Measurements from ENCODE around the gene SLC43A2. TPM values are rescaled to one million over a fixed set of nuclear protein-coding genes. Genes with fewer than 3 reads are reported as not detected.

The SLC43A2 gene
- total RNA-seq, 1 donor from 2014 or later, result 2.4 TPM

- Histone ChIP-seq H3K36me3 (ENCODE audit: control insufficient read depth, insufficient read depth, low read length) (no peaks in the 10 kb centered on the region), H3K4me3 (ENCODE audit: low read depth, low read length) (no peak overlapping the region), H3K27me3 (ENCODE audit: control insufficient read depth, insufficient read depth, low read length) (no peaks in the 10 kb centered on the region)
- no peak for FAIRE-seq
- no peak for TF ChIP-seq CTCF (IDR thresholded peaks at IDR 0.05; ENCODE audit: insufficient read depth, low read length, severe bottlenecking)
- DNase-seq (ENCODE audit: low read depth), result no peak
These were observed 10.1 kb upstream of the SLC43A2 start for GRCh38 chr17:1638624-1639300.

- Histone ChIP-seq H3K4me3 (ENCODE audit: low read depth, low read length) (no peak overlapping the region), H3K36me3 (ENCODE audit: control insufficient read depth, insufficient read depth, low read length) (no peaks in the 10 kb centered on the region), H3K27me3 (ENCODE audit: control insufficient read depth, insufficient read depth, low read length) (no peaks in the 10 kb centered on the region)
- FAIRE-seq, result no peak
- no peak for TF ChIP-seq CTCF (IDR thresholded peaks at IDR 0.05; ENCODE audit: insufficient read depth, low read length, severe bottlenecking)
- no peak for DNase-seq (ENCODE audit: low read depth)
These were observed 9.5 kb upstream of the SLC43A2 start for GRCh38 chr17:1638171-1638590.

- H3K27me3 ChIP-seq (ENCODE audit: control insufficient read depth, insufficient read depth, low read length), result no peaks in the 10 kb centered on the region
- TF ChIP-seq CTCF (IDR thresholded peaks at IDR 0.05; ENCODE audit: insufficient read depth, low read length, severe bottlenecking), result no peak
- FAIRE-seq, result no peak
- DNase-seq (ENCODE audit: low read depth), result no peak
- no peak overlapping the region for H3K4me3 ChIP-seq (ENCODE audit: low read depth, low read length)
- no peaks in the 10 kb centered on the region for H3K36me3 ChIP-seq (ENCODE audit: control insufficient read depth, insufficient read depth, low read length)
These were observed 8.2 kb upstream of the SLC43A2 start for GRCh38 chr17:1636732-1637285.

- FAIRE-seq, result no peak
- no peaks in the 10 kb centered on the region for H3K36me3 ChIP-seq (ENCODE audit: control insufficient read depth, insufficient read depth, low read length)
- H3K4me3 ChIP-seq (ENCODE audit: low read depth, low read length), result no peak overlapping the region
- no peak for TF ChIP-seq CTCF (IDR thresholded peaks at IDR 0.05; ENCODE audit: insufficient read depth, low read length, severe bottlenecking)
- DNase-seq (ENCODE audit: low read depth), result no peak
- H3K27me3 ChIP-seq (ENCODE audit: control insufficient read depth, insufficient read depth, low read length), result no peaks in the 10 kb centered on the region
These were observed 7.2 kb upstream of the SLC43A2 start for GRCh38 chr17:1635675-1636465.

- DNase-seq (ENCODE audit: low read depth), result no peak
- H3K36me3 ChIP-seq (ENCODE audit: control insufficient read depth, insufficient read depth, low read length), result no peaks in the 10 kb centered on the region
- no peak for TF ChIP-seq CTCF (IDR thresholded peaks at IDR 0.05; ENCODE audit: insufficient read depth, low read length, severe bottlenecking)
- no peak overlapping the region for H3K4me3 ChIP-seq (ENCODE audit: low read depth, low read length)
- FAIRE-seq, result no peak
- H3K27me3 ChIP-seq (ENCODE audit: control insufficient read depth, insufficient read depth, low read length), result no peaks in the 10 kb centered on the region
These were observed 6.4 kb upstream of the SLC43A2 start for GRCh38 chr17:1634841-1635650.

Data from bronchial epithelial cell (primary cell).